HCT116 (cell line): Measurements from ENCODE around the gene TEDC1. TPM values are rescaled to one million over a fixed set of nuclear protein-coding genes. Genes with fewer than 3 reads are reported as not detected.

Source experiments
- ATAC-seq: fragments of 200-7000 bp; cut with Tn5 transposase; 2 replicates; pipeline ENCODE4 v1.9.1; 2020; ENCODE audit warnings: mild to moderate bottlenecking, moderate library complexity
- BruUV-seq: library from RNA; stranded (reverse); fragments of 400-500 nt; replicated peaks from 2 replicates; lab custom pipeline; 2021; lab: Mats Ljungman, UMichigan
- CTCF ChIA-PET: fragments of 300-600 bp; sonication (Branson Sonifier 250); formaldehyde crosslinking; loops from one replicate; lab custom pipeline; 2021; ENCODE audit warnings: antibody characterized with exemption; lab: Charles Lee
- POLR2A ChIA-PET: fragments of 300-600, 350-600 bp; sonication (Branson Sonifier 250); formaldehyde crosslinking; loops from one replicate; lab custom pipeline; 2021; ENCODE audit warnings: antibody characterized with exemption; lab: Charles Lee
- RAD21 ChIA-PET, 2 experiments: fragments of 300-600 bp; sonication (Branson Sonifier 250); formaldehyde crosslinking; loops; one replicate each; lab custom pipeline; 2023; ENCODE audit warnings: low total read pairs in 2 of 2; ENCODE audit not compliant: uncharacterized antibody in 2 of 2, unreplicated experiment in 2 of 2, low non-redundant PET in 1 of 2; lab: Charles Lee
- DNase-seq: peaks from one replicate; pipeline ENCODE4 v3.0.0-alpha.2; 2010; ENCODE audit warnings: low read depth, low spot score
- H2AFZ ChIP-seq: fragments of 200-600 bp; shearing (Covaris generic), sonication (generic); 2 replicates; pipeline ENCODE4 v1.6.1; 2017; ENCODE audit warnings: low read depth, mixed run types, mixed read lengths, antibody characterized with exemption, low read length; ENCODE audit not compliant: poor library complexity, severe bottlenecking
- H3K27ac ChIP-seq: 2 replicates; pipeline ENCODE4 v1.5.1; 2012; ENCODE audit warnings: low read depth, low read length
- H3K27me3 ChIP-seq: fragments of 200-600 bp; sonication (generic); 2 replicates; pipeline ENCODE4 v1.6.1; 2016; ENCODE audit warnings: mixed run types, low read length, mixed read lengths; ENCODE audit not compliant: insufficient read depth
- H3K36me3 ChIP-seq, 2 experiments: fragments of 200-500 bp in 1 of 2; fragments of 200-600 bp in 1 of 2; sonication (Bioruptor generic) in 1 of 2; sonication (generic) in 1 of 2; 2 replicates each; pipeline versions ENCODE4 v1.5.1 to v1.6.1; 2014 to 2016; ENCODE audit warnings: low read length in 2 of 2, inconsistent platforms in 1 of 2, mixed read lengths in 1 of 2, mixed run types in 1 of 2; ENCODE audit not compliant: insufficient read depth in 2 of 2, control insufficient read depth in 1 of 2
- H3K4me1 ChIP-seq, 2 experiments: fragments of 200-600 bp in 1 of 2; sonication (generic) in 1 of 2; 2 replicates each; pipeline versions ENCODE4 v1.5.1 to v1.6.1; 2012 to 2017; ENCODE audit warnings: low read length in 2 of 2, inconsistent platforms in 1 of 2, mild to moderate bottlenecking in 1 of 2, mixed read lengths in 1 of 2, mixed run types in 1 of 2, moderate library complexity in 1 of 2; ENCODE audit not compliant: insufficient read depth in 2 of 2, control insufficient read depth in 1 of 2
- H3K4me2 ChIP-seq: fragments of 200-600 bp; sonication (generic); 2 replicates; pipeline ENCODE4 v1.6.1; 2017; ENCODE audit warnings: mixed run types, low read length, mixed read lengths
- H3K4me3 ChIP-seq, 2 experiments: fragments of 200-600 bp in 1 of 2; sonication (generic) in 1 of 2; replicated peaks in 1 of 2; 2 replicates each; pipeline ENCODE4 v1.5.1; 2011 to 2016; ENCODE audit warnings: low read length in 2 of 2, control low read depth in 1 of 2, low read depth in 1 of 2, mild to moderate bottlenecking in 1 of 2, mixed read lengths in 1 of 2, mixed run types in 1 of 2
- H3K79me2 ChIP-seq: fragments of 200-600 bp; sonication (generic); 2 replicates; pipeline ENCODE4 v1.6.1; 2017; ENCODE audit warnings: mild to moderate bottlenecking, mixed run types, low read length, moderate library complexity, mixed read lengths; ENCODE audit not compliant: insufficient read depth
- H3K9ac ChIP-seq: fragments of 200-600 bp; sonication (generic); 2 replicates; pipeline ENCODE4 v1.6.1; 2016; ENCODE audit warnings: low read length, mixed read lengths
- H3K9me2 ChIP-seq: fragments of 200-600 bp; sonication (generic), shearing (Covaris generic); 2 replicates; pipeline ENCODE4 v1.6.1; 2017; ENCODE audit warnings: mixed run types, mild to moderate bottlenecking, moderate library complexity; ENCODE audit not compliant: insufficient read depth
- H3K9me3 ChIP-seq, 2 experiments: fragments of 200-500 bp in 1 of 2; fragments of 200-600 bp in 1 of 2; sonication (Bioruptor generic) in 1 of 2; sonication (generic) in 1 of 2; 2 replicates each; pipeline ENCODE4 v1.6.1; 2014 to 2017; ENCODE audit warnings: low read length in 2 of 2, mixed read lengths in 2 of 2, inconsistent platforms in 1 of 2, low read depth in 1 of 2, mild to moderate bottlenecking in 1 of 2, mixed run types in 1 of 2, moderate library complexity in 1 of 2; ENCODE audit not compliant: control insufficient read depth in 1 of 2, insufficient read depth in 1 of 2
- H4K20me1 ChIP-seq: fragments of 200-600 bp; sonication (generic), shearing (Covaris generic); 2 replicates; pipeline ENCODE4 v1.6.1; 2017; ENCODE audit warnings: mixed run types, mild to moderate bottlenecking, moderate library complexity; ENCODE audit not compliant: insufficient read depth
- ATF3 ChIP-seq: IDR thresholded peaks from 2 replicates; pipeline ENCODE4 v1.6.1; 2012
- CBX3 ChIP-seq: IDR thresholded peaks from 2 replicates; pipeline ENCODE4 v1.6.1; 2012; ENCODE audit warnings: low read depth
- CEBPB ChIP-seq: IDR thresholded peaks from 2 replicates; pipeline ENCODE4 v1.6.1; 2012; ENCODE audit warnings: low read depth
- EGR1 ChIP-seq: IDR thresholded peaks from 2 replicates; pipeline ENCODE4 v1.6.1; 2012; ENCODE audit warnings: low read depth
- ELF1 ChIP-seq: IDR thresholded peaks from 2 replicates; pipeline ENCODE4 v1.6.1; 2012; ENCODE audit warnings: low read depth, borderline replicate concordance
- EZH2 ChIP-seq: fragments of 200-600 bp; sonication (generic); IDR thresholded peaks from 2 replicates; pipeline ENCODE4 v1.6.1; 2017; ENCODE audit warnings: antibody characterized with exemption, mixed run types
- EZH2phosphoT487 ChIP-seq: fragments of 200-600 bp; IDR thresholded peaks from 2 replicates; pipeline ENCODE4 v1.6.1; 2018; ENCODE audit warnings: antibody characterized with exemption, borderline replicate concordance
- FOSL1 ChIP-seq: IDR thresholded peaks from 2 replicates; pipeline ENCODE4 v1.6.1; 2012; ENCODE audit warnings: low read depth
- JUND ChIP-seq: IDR thresholded peaks from 2 replicates; pipeline ENCODE4 v1.6.1; 2012
- POLR2A ChIP-seq: IDR thresholded peaks from 2 replicates; pipeline ENCODE4 v1.7.0; 2011; ENCODE audit warnings: borderline replicate concordance; ENCODE audit not compliant: insufficient read depth, insufficient read length; ENCODE audit errors: extremely low read depth
- POLR2AphosphoS5 ChIP-seq: IDR thresholded peaks from 2 replicates; pipeline ENCODE4 v1.6.1; 2011; ENCODE audit warnings: mild to moderate bottlenecking, low read depth, low read length, moderate library complexity
- RAD21 ChIP-seq: IDR thresholded peaks from 2 replicates; pipeline ENCODE4 v1.6.1; 2012; ENCODE audit warnings: low read depth, mild to moderate bottlenecking
- SIN3A ChIP-seq: IDR thresholded peaks from 2 replicates; pipeline ENCODE4 v1.6.1; 2012; ENCODE audit warnings: low read depth
- SP1 ChIP-seq: IDR thresholded peaks from 2 replicates; pipeline ENCODE4 v1.6.1; 2012; ENCODE audit warnings: low read depth
- TCF7L2 ChIP-seq: IDR thresholded peaks from 2 replicates; pipeline ENCODE4 v1.7.0; 2011; ENCODE audit warnings: borderline replicate concordance, inconsistent platforms; ENCODE audit not compliant: insufficient read depth, insufficient read length; ENCODE audit errors: extremely low read depth
- ZFX ChIP-seq: fragments of 450-650 bp; IDR thresholded peaks from 2 replicates; pipeline ENCODE4 v1.6.1; 2017
- ZNF274 ChIP-seq: fragments of 200-500 bp; sonication (Bioruptor generic); IDR thresholded peaks from 2 replicates; pipeline ENCODE4 v1.6.1; 2014; ENCODE audit warnings: mild to moderate bottlenecking, low read depth, low read length, inconsistent platforms
- intact Hi-C: fragments of 100-400 bp; cut with micrococcal nuclease; formaldehyde crosslinking; loops from 2 replicates; pipeline ENCODE4 v1.10.0; 2022
- total RNA-seq: library from RNA; stranded (reverse); gene quantifications from one replicate; pipeline ENCODE4 v1.2.1, GENCODE V29; 2021; ENCODE audit not compliant: unreplicated experiment
- TF ChIP-seq, protein P1 (sequence below), 3 experiments: fragments of 200-600 bp in 1 of 3; sonication (generic) in 1 of 3; IDR thresholded peaks in 2 of 3; conservative IDR thresholded peaks in 1 of 3; 2 replicates each; pipeline ENCODE4 v1.5.1; 2012 to 2017; ENCODE audit warnings: low read depth in 2 of 3, low read length in 2 of 3, antibody characterized with exemption in 1 of 3, borderline replicate concordance in 1 of 3, control low read depth in 1 of 3, mild to moderate bottlenecking in 1 of 3, mixed read lengths in 1 of 3, mixed run types in 1 of 3, moderate library complexity in 1 of 3; ENCODE audit not compliant: insufficient read depth in 1 of 3
- TF ChIP-seq, protein P2 (sequence below): IDR thresholded peaks from 2 replicates; pipeline ENCODE4 v1.6.1; 2011; ENCODE audit warnings: mild to moderate bottlenecking, low read length, moderate library complexity; ENCODE audit not compliant: insufficient replicate concordance; ENCODE audit errors: extremely low read depth

Gene TEDC1
- total RNA-seq, 1 experiment from 2014 or later: 40.4 TPM

GRCh38 chr14:105525326-105525725 is 34.3 kb downstream of the TEDC1 start:
- DNase-seq (no peak), ATAC-seq (no peak)
- ChIA-PET CTCF (no interaction called here), RAD21 (interaction anchor here in 1 of 2 experiments (0.6 kb wide), 1 partner anchor 36 kb away, joined by 3 read pairs; no protein-coding TSS in a partner anchor), POLR2A (interaction anchor here (0.6 kb wide), 1 partner anchor 117 kb away, joined by 6 read pairs; no protein-coding TSS in a partner anchor)
- Histone ChIP-seq H3K79me2 (no peaks in the 10 kb centered on the region), H3K9me2 (no peaks in the 10 kb centered on the region), H3K27me3 (no peaks in the 10 kb centered on the region), H3K4me1 (peaks cover 8 to 23% of the 10 kb centered on the region in 2 experiments; a peak in 3 of 4 replicates), H3K36me3 (no peaks in the 10 kb centered on the region), H4K20me1 (no peaks in the 10 kb centered on the region), H3K9ac (no peak overlapping the region), H3K9me3 (no peaks in the 10 kb centered on the region), H3K4me2 (peak overlapping the region; percentile 72; the same call in 1 of the 2 replicates), H3K4me3 (no peak overlapping the region), H3K27ac (no peak overlapping the region), H2AFZ (peak overlapping the region; percentile 54)
- TF ChIP-seq, protein P1, sequence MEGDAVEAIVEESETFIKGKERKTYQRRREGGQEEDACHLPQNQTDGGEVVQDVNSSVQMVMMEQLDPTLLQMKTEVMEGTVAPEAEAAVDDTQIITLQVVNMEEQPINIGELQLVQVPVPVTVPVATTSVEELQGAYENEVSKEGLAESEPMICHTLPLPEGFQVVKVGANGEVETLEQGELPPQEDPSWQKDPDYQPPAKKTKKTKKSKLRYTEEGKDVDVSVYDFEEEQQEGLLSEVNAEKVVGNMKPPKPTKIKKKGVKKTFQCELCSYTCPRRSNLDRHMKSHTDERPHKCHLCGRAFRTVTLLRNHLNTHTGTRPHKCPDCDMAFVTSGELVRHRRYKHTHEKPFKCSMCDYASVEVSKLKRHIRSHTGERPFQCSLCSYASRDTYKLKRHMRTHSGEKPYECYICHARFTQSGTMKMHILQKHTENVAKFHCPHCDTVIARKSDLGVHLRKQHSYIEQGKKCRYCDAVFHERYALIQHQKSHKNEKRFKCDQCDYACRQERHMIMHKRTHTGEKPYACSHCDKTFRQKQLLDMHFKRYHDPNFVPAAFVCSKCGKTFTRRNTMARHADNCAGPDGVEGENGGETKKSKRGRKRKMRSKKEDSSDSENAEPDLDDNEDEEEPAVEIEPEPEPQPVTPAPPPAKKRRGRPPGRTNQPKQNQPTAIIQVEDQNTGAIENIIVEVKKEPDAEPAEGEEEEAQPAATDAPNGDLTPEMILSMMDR (IDR thresholded peaks at IDR 0.05 in 2 of 3, conservative IDR thresholded peaks at IDR 0.05 in 1 of 3; ENCODE audit: borderline replicate concordance in 1 of 3, insufficient read depth in 1 of 3, low read depth in 2 of 3, low read length in 2 of 3): no peak
- TF ChIP-seq SIN3A (no peak), SP1 (no peak), ZNF274 (no peak), CEBPB (no peak), POLR2AphosphoS5 (no peak), ELF1 (no peak), TCF7L2 (no peak), RAD21 (no peak), ATF3 (no peak), EZH2 (no peak), CBX3 (no peak), EGR1 (no peak), EZH2phosphoT487 (no peak), ZFX (no peak), POLR2A (no peak), FOSL1 (no peak), JUND (no peak)
- TF ChIP-seq, protein P2, sequence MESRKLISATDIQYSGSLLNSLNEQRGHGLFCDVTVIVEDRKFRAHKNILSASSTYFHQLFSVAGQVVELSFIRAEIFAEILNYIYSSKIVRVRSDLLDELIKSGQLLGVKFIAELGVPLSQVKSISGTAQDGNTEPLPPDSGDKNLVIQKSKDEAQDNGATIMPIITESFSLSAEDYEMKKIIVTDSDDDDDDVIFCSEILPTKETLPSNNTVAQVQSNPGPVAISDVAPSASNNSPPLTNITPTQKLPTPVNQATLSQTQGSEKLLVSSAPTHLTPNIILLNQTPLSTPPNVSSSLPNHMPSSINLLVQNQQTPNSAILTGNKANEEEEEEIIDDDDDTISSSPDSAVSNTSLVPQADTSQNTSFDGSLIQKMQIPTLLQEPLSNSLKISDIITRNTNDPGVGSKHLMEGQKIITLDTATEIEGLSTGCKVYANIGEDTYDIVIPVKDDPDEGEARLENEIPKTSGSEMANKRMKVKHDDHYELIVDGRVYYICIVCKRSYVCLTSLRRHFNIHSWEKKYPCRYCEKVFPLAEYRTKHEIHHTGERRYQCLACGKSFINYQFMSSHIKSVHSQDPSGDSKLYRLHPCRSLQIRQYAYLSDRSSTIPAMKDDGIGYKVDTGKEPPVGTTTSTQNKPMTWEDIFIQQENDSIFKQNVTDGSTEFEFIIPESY: no peak
- BruUV-seq: no TSS peak
- intact Hi-C loops: loop anchor here (5.0 kb wide), 1 partner anchor 33 kb away; the partner anchor contains the start of gene TEDC1
